ENCODE data around the gene RUBCN. TPM values are rescaled to one million over a fixed set of nuclear protein-coding genes. Genes with fewer than 3 reads are reported as not detected.
A peak's percentile ranks its signal among the peaks of the same experiment; 100 is the strongest.

Gene RUBCN
- total and polyA plus RNA-seq, 10 of the 15 experiments (the other 5 are each of a cell fraction or from before 2014, with no cell fraction given), result 15.5 to 79.9 (median 40.4) TPM

DNA sequence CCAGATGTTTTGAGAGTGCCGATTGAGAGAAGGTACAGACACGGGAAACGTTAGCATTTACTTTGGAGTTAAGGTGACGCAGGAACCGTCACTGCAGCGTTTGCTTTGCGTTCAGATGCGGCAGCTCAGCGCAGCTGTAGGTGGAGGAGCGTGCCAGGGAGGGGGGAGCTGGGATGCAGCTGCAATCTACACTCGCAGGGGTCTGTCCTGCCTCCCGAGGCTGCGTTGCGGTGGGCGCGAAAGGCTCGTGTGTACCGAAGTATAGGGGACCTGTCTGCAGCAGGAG is 12.6 kb upstream of the RUBCN start (continued):
- TF ChIP-seq KDM1A (IDR thresholded peaks at IDR 0.05; ENCODE audit: borderline replicate concordance) (no peak), RELB (IDR thresholded peaks at IDR 0.05; ENCODE audit: low read depth) (no peak), ZNF24 (IDR thresholded peaks at IDR 0.05) (no peak), POLR2A (IDR thresholded peaks at IDR 0.05; ENCODE audit: low read depth, low read length) (no peak), CBX3 (IDR thresholded peaks at IDR 0.05; ENCODE audit: borderline replicate concordance, low read depth) (no peak), HDGF (IDR thresholded peaks at IDR 0.05) (peak; percentile 17; the same call in 1 of the 2 replicates), RUNX3 (IDR thresholded peaks at IDR 0.05; ENCODE audit: low read length) (peak; percentile 25; the same call in 1 of the 2 replicates), ATF7 (IDR thresholded peaks at IDR 0.05; ENCODE audit: low read depth) (no peak), CHD2 (IDR thresholded peaks at IDR 0.05; ENCODE audit: borderline replicate concordance, low read depth, low read length) (0 out of 2 replicates have a peak, but pooled peaks have one; percentile 1), SMAD5 (IDR thresholded peaks at IDR 0.05; ENCODE audit: low read depth) (no peak), ESRRA (IDR thresholded peaks at IDR 0.05; ENCODE audit: low read length) (0 out of 2 replicates have a peak, but pooled peaks have one; percentile 10), CREM (IDR thresholded peaks at IDR 0.05; ENCODE audit: low read depth) (peak; percentile 76), TCF12 (IDR thresholded peaks at IDR 0.05; ENCODE audit: low read depth, low read length) (peak; percentile 79), BHLHE40 (IDR thresholded peaks at IDR 0.05; ENCODE audit: borderline replicate concordance in 1 of 2, low read depth in 2 of 2, low read length in 1 of 2) (no peak; a peak in 1 of 4 replicates), NR2F1 (conservative IDR thresholded peaks at IDR 0.05) (no peak), ZBTB4 (CRISPR knock-in tag; IDR thresholded peaks at IDR 0.05) (no peak), BRCA1 (IDR thresholded peaks at IDR 0.05; ENCODE audit: low read depth, low read length) (no peak), ZZZ3 (IDR thresholded peaks at IDR 0.05; ENCODE audit: control insufficient read depth, insufficient read length, low read depth) (no peak)
- TF ChIP-seq, protein P1, sequence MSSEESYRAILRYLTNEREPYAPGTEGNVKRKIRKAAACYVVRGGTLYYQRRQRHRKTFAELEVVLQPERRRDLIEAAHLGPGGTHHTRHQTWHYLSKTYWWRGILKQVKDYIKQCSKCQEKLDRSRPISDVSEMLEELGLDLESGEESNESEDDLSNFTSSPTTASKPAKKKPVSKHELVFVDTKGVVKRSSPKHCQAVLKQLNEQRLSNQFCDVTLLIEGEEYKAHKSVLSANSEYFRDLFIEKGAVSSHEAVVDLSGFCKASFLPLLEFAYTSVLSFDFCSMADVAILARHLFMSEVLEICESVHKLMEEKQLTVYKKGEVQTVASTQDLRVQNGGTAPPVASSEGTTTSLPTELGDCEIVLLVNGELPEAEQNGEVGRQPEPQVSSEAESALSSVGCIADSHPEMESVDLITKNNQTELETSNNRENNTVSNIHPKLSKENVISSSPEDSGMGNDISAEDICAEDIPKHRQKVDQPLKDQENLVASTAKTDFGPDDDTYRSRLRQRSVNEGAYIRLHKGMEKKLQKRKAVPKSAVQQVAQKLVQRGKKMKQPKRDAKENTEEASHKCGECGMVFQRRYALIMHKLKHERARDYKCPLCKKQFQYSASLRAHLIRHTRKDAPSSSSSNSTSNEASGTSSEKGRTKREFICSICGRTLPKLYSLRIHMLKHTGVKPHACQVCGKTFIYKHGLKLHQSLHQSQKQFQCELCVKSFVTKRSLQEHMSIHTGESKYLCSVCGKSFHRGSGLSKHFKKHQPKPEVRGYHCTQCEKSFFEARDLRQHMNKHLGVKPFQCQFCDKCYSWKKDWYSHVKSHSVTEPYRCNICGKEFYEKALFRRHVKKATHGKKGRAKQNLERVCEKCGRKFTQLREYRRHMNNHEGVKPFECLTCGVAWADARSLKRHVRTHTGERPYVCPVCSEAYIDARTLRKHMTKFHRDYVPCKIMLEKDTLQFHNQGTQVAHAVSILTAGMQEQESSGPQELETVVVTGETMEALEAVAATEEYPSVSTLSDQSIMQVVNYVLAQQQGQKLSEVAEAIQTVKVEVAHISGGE (CRISPR knock-in tag; IDR thresholded peaks at IDR 0.05), result no peak
- TF ChIP-seq, protein P2, sequence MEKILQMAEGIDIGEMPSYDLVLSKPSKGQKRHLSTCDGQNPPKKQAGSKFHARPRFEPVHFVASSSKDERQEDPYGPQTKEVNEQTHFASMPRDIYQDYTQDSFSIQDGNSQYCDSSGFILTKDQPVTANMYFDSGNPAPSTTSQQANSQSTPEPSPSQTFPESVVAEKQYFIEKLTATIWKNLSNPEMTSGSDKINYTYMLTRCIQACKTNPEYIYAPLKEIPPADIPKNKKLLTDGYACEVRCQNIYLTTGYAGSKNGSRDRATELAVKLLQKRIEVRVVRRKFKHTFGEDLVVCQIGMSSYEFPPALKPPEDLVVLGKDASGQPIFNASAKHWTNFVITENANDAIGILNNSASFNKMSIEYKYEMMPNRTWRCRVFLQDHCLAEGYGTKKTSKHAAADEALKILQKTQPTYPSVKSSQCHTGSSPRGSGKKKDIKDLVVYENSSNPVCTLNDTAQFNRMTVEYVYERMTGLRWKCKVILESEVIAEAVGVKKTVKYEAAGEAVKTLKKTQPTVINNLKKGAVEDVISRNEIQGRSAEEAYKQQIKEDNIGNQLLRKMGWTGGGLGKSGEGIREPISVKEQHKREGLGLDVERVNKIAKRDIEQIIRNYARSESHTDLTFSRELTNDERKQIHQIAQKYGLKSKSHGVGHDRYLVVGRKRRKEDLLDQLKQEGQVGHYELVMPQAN (conservative IDR thresholded peaks at IDR 0.05), result no peak
- TF ChIP-seq, protein P3, sequence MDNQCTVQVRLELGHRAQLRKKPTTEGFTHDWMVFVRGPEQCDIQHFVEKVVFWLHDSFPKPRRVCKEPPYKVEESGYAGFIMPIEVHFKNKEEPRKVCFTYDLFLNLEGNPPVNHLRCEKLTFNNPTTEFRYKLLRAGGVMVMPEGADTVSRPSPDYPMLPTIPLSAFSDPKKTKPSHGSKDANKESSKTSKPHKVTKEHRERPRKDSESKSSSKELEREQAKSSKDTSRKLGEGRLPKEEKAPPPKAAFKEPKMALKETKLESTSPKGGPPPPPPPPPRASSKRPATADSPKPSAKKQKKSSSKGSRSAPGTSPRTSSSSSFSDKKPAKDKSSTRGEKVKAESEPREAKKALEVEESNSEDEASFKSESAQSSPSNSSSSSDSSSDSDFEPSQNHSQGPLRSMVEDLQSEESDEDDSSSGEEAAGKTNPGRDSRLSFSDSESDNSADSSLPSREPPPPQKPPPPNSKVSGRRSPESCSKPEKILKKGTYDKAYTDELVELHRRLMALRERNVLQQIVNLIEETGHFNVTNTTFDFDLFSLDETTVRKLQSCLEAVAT (IDR thresholded peaks at IDR 0.05), result no peak

Data from GM12878 (cell line).